HPDE6-E6E7 (cell line): ENCODE results near the gene LRRC58.
"Not testable (repeated sequence)": the region's sequence is repeated elsewhere in the genome, so short reads cannot be mapped to it uniquely, and the experiment has no call there.

Experiments used
- DNase-seq: peaks from one replicate; pipeline ENCODE4 v3.0.0; 2011; ENCODE audit warnings: missing footprints; ENCODE audit errors: extremely low spot score

LRRC58 gene

GRCh38 chr3:120339362-120339761, 9.8 kb downstream of the LRRC58 start:
- DNase-seq, result no peak

- no peak for DNase-seq
These were observed 10.6 kb downstream of the LRRC58 start for GRCh38 chr3:120338517-120338916.

GRCh38 chr3:120332646-120333045, 16.5 kb downstream of the LRRC58 start:
- DNase-seq, result no peak

- no peak for DNase-seq
These were observed 18.1 kb downstream of the LRRC58 start for GRCh38 chr3:120331076-120331475.

GRCh38 chr3:120326784-120327183, 22.4 kb downstream of the LRRC58 start:
- no peak for DNase-seq

- no peak for DNase-seq
These were observed 25.0 kb downstream of the LRRC58 start for GRCh38 chr3:120324190-120324589.

- not testable (repeated sequence) for DNase-seq
These were observed 25.4 kb downstream of the LRRC58 start for GRCh38 chr3:120323761-120324160.

- no peak for DNase-seq
These were observed 37.0 kb downstream of the LRRC58 start for GRCh38 chr3:120311863-120312794.

- DNase-seq, result no peak
These were observed 42.4 kb downstream of the LRRC58 start for GRCh38 chr3:120306519-120307455.

GRCh38 chr3:120304616-120305015, 44.5 kb downstream of the LRRC58 start:
- DNase-seq, result no peak

- no peak for DNase-seq
These were observed 46.8 kb downstream of the LRRC58 start for GRCh38 chr3:120302361-120302760.

- no peak for DNase-seq
These were observed 48.2 kb downstream of the LRRC58 start for GRCh38 chr3:120300971-120301370.

GRCh38 chr3:120299403-120299802, 49.8 kb downstream of the LRRC58 start:
- no peak for DNase-seq

GRCh38 chr3:120298996-120299395, 50.2 kb downstream of the LRRC58 start:
- DNase-seq, result no peak

- not testable (repeated sequence) for DNase-seq
These were observed 57.6 kb downstream of the LRRC58 start for GRCh38 chr3:120291552-120291951.

GRCh38 chr3:120289636-120290035, 59.5 kb downstream of the LRRC58 start:
- no peak for DNase-seq

GRCh38 chr3:120286465-120286864, 62.7 kb downstream of the LRRC58 start:
- DNase-seq, result no peak

GRCh38 chr3:120285508-120285841, 63.7 kb downstream of the LRRC58 start:
- DNase-seq, result no peak

- DNase-seq, result peak; percentile 41
These were observed 64.2 kb downstream of the LRRC58 start, which contains the start of gene GPR156 for GRCh38 chr3:120284747-120285507. GPR156 (minus strand) TSS chr3:120285222; CDS start chr3:120244098, 41,124 bp downstream.

GRCh38 chr3:120281261-120281660, 67.9 kb downstream of the LRRC58 start:
- DNase-seq, result no peak

GRCh38 chr3:120280566-120280965, 68.6 kb downstream of the LRRC58 start:
- no peak for DNase-seq

- no peak for DNase-seq
These were observed 69.1 kb downstream of the LRRC58 start for GRCh38 chr3:120280026-120280425.
